Memory B cell (primary cell): ENCODE data around the gene NR4A1.
A peak's percentile ranks its signal among the peaks of the same experiment; 100 is the strongest.

Experiments
- ATAC-seq: fragments of 150-1000 bp; cut with Tn5 transposase; 2 replicates; pipeline ENCODE4 v1.10.0; 2021; ENCODE audit warnings: low read depth, mild to moderate bottlenecking, moderate library complexity
- DNase-seq, 2 donors: peaks; one replicate each; pipeline ENCODE4 v3.0.0; 2022; ENCODE audit warnings: low spot score in 2 of 2
- H3K27ac Mint-ChIP-seq: one replicate; pipeline ENCODE4 v1.8.0; 2022; ENCODE audit warnings: mild to moderate bottlenecking, moderate library complexity, mixed read lengths
- H3K27me3 Mint-ChIP-seq: one replicate; pipeline ENCODE4 v1.8.0; 2022; ENCODE audit warnings: mixed read lengths
- H3K36me3 Mint-ChIP-seq: one replicate; pipeline ENCODE4 v1.8.0; 2022; ENCODE audit warnings: mild to moderate bottlenecking, mixed read lengths
- H3K4me1 Mint-ChIP-seq: one replicate; pipeline ENCODE4 v1.8.0; 2022; ENCODE audit warnings: mixed read lengths
- H3K4me3 Mint-ChIP-seq: one replicate; pipeline ENCODE4 v1.8.0; 2022; ENCODE audit warnings: mild to moderate bottlenecking, moderate library complexity, mixed read lengths
- H3K9me3 Mint-ChIP-seq: one replicate; pipeline ENCODE4 v1.8.0; 2022; ENCODE audit warnings: mixed read lengths

NR4A1 gene

DNA sequence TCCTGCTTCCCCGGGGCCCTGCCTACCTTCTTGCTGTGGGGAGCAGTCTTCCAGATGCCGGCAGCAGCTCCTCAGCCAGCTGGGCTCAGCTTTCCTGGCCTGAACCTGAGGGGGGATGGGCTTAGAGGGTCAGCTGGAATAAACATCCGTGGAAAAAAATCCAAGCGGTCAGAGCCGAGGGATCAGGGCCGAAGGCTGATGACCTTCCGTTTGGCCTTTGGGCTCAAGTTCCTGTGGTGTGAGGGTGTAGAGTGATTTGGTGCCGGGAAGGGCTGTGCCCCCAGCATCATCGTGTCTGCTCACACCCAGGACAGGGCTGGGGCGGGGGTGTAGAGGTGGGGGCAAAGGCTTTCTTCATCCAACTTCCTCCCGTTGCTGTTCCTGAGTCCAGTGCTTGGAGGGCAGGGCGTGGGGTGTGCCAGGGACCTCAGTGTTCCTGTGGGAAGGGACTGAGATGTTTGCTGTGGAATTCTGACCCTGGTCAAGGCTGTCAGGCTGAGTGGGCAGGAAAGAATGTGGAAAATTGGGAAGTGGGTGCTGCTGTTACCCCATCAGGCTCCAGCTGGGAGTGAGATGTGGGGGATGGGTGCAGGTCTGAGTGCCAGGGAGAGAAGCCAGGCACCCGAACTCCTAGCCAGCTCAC lies 30.9 kb downstream of the NR4A1 start:
- no peak for DNase-seq
- Mint-ChIP-seq H3K9me3 (no peaks in the 10 kb centered on the region), H3K4me3 (peak overlapping the region; percentile 76), H3K27ac (peak overlapping the region; percentile 54), H3K27me3 (peaks cover 1% of the 10 kb centered on the region), H3K36me3 (peaks cover 5% of the 10 kb centered on the region), H3K4me1 (peaks cover 16% of the 10 kb centered on the region)
- no peak for ATAC-seq

DNA sequence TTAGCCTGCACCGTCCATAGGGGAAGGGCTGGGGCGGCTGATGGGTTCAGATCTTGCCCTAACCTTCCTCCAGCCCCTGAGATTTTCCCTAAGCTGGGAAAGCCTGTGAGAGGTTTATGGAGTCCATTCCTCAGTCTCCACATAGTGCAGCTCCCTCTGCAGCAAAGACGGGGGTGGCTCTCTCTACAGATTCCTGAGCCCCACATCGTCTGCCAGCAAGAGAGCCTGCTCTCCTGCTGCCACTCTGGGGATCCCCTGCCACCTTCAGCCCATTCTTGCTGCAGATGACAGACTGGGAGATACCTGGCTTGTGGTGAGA lies 31.4 kb downstream of the NR4A1 start:
- no peak overlapping the region for H3K27ac Mint-ChIP-seq
- H3K4me1 Mint-ChIP-seq: peaks cover 16% of the 10 kb centered on the region
- peaks cover 4% of the 10 kb centered on the region for H3K27me3 Mint-ChIP-seq
- ATAC-seq (no peak), DNase-seq (no peak)
- H3K9me3 Mint-ChIP-seq: no peaks in the 10 kb centered on the region
- H3K4me3 Mint-ChIP-seq: no peak overlapping the region
- H3K36me3 Mint-ChIP-seq: peaks cover 3% of the 10 kb centered on the region

- ATAC-seq: peak; percentile 36
- Mint-ChIP-seq H3K9me3 (no peaks in the 10 kb centered on the region), H3K27me3 (peaks cover 7% of the 10 kb centered on the region), H3K27ac (peak overlapping the region; percentile 26), H3K4me1 (peaks cover 20% of the 10 kb centered on the region), H3K4me3 (peak overlapping the region; percentile 49), H3K36me3 (no peaks in the 10 kb centered on the region)
- DNase-seq: peak; percentile 69 to 70
Measured at GRCh38 chr12:52082988-52083637, 31.9 kb downstream of the NR4A1 start.

- H3K27ac Mint-ChIP-seq: peak overlapping the region; percentile 26
- DNase-seq: no peak
- H3K27me3 Mint-ChIP-seq: peaks cover 9% of the 10 kb centered on the region
- H3K4me1 Mint-ChIP-seq: peaks cover 24% of the 10 kb centered on the region
- no peak overlapping the region for H3K4me3 Mint-ChIP-seq
- ATAC-seq: no peak
- no peaks in the 10 kb centered on the region for H3K36me3 Mint-ChIP-seq
- no peaks in the 10 kb centered on the region for H3K9me3 Mint-ChIP-seq
Measured at GRCh38 chr12:52083638-52083996, 32.4 kb downstream of the NR4A1 start.

GRCh38 chr12:52084491-52085231 lies 33.4 kb downstream of the NR4A1 start:
- H3K27ac Mint-ChIP-seq: no peak overlapping the region
- peaks cover 12% of the 10 kb centered on the region for H3K27me3 Mint-ChIP-seq
- no peak for ATAC-seq
- H3K4me1 Mint-ChIP-seq: peaks cover 27% of the 10 kb centered on the region
- H3K36me3 Mint-ChIP-seq: no peaks in the 10 kb centered on the region
- DNase-seq: no peak
- H3K9me3 Mint-ChIP-seq: no peaks in the 10 kb centered on the region
- no peak overlapping the region for H3K4me3 Mint-ChIP-seq

DNA sequence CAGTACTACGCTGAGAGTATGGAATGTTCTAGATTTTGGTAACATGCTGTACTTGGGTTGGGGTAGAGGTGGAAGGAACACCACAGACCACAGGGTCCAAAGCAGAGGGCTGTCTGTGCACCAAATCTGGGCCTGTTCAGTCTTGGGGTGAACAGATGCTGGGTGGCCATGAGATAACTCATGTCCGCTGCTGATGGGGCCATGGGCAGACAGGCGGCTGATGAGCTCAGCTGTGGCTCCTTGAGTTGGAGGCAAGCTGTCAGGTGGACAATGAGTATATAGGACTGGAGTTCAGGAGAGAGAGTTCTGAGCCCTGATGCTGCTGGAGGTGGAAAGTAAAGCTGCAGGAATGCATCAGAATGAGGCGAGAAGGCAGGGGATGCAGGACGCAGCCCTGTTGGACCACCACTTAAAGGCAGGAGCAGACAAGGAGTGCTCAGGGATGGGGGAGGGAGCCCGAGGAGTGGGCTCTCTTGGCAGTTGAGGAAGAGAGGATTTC lies 34.5 kb downstream of the NR4A1 start:
- ATAC-seq: no peak
- Mint-ChIP-seq H3K27ac (no peak overlapping the region), H3K36me3 (no peaks in the 10 kb centered on the region), H3K9me3 (no peaks in the 10 kb centered on the region), H3K27me3 (peaks cover 15% of the 10 kb centered on the region), H3K4me3 (no peak overlapping the region), H3K4me1 (peaks cover 24% of the 10 kb centered on the region)
- DNase-seq: no peak

GRCh38 chr12:52086366-52086765 lies 35.1 kb downstream of the NR4A1 start:
- Mint-ChIP-seq H3K27me3 (peaks cover 18% of the 10 kb centered on the region), H3K4me1 (peaks cover 24% of the 10 kb centered on the region), H3K27ac (no peak overlapping the region), H3K9me3 (no peaks in the 10 kb centered on the region), H3K4me3 (no peak overlapping the region), H3K36me3 (no peaks in the 10 kb centered on the region)
- DNase-seq (no peak), ATAC-seq (no peak)

DNA sequence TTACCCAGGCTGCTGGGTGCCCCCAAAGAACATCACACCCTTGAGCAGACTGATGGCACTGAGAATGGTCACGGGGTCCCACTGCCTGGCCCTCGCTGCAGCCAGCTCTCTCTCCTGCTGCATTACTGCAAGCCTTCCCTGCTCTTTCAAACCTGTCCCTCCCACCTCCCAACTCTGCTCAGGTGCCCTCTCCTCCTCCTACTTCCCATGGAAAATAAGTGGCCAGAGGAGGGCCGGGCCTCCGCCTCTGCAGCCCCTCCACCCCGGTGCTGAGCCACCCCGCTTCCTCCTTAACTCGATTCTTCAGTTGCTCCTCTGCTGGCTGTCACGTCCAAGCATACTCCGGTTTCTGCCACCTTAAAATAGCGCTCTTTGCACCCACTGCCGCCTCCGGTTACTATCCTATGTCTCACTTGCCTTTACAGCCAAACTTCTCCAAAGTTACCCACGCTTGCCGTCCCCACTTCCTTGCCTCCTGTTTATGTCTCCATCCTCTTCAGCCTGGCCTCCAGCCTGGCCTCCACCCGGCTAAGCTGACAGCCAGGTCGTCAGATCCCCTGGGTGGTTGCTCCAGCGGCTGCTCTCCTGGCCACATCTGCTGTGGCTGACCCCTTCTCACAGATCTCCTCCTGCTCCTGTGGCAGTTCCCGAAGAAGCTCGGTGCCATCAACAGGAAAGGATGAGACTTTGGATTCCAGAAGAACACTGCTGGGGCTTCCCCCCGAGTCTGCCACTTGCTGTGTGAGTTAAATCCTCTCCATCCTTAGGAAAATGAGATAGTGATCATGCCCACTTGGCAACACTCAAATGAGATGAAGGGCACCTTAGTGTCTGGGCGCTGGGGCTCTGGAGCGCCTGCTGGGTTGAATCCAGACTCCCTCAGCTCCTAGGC lies 35.9 kb downstream of the NR4A1 start:
- peaks cover 16% of the 10 kb centered on the region for H3K4me1 Mint-ChIP-seq
- no peak overlapping the region for H3K4me3 Mint-ChIP-seq
- H3K27ac Mint-ChIP-seq: no peak overlapping the region
- H3K9me3 Mint-ChIP-seq: no peaks in the 10 kb centered on the region
- peaks cover 21% of the 10 kb centered on the region for H3K27me3 Mint-ChIP-seq
- H3K36me3 Mint-ChIP-seq: no peaks in the 10 kb centered on the region
- DNase-seq (no peak), ATAC-seq (no peak)

DNA sequence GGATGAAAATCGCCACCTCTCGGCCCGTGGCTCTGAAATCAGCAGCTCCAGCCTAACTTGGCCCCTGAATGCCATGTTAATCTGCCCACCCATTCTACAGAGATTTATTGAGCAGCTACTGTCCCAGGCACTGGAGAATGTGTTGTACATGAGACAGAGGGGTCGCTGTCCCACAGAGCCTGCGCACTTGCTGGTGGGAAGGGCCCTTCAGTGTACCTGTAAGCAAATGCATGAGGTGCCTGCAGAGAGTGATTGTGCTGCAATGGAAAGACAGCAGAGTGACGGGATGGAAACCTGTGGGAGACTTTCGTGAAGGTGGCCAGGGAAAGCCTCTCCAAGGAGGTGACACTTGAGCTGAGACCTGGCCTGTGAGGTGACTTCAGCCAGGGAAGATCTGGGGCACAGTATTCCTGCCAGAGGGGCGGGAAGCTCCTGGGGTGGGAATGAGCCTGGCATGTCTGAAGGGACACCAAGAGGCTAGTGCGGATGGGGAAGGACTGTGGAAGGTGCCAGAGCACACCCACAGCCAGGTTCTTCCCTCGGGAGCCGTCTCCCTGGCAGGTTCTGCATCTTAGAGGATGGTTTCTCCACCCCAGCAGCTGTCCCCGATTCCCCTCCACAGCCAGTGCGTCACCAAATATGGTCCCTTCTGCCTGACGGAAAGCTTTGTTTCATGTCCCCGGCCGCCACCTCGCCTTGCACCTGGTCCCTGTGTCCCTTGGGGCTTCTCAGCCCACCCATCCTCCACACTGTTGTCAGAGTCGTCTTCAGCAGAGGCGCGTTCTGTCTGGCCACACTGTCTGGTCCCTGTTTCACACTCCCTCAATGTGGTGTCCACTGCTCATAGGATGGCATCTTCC lies 36.9 kb downstream of the NR4A1 start:
- H3K4me3 Mint-ChIP-seq: no peak overlapping the region

DNA sequence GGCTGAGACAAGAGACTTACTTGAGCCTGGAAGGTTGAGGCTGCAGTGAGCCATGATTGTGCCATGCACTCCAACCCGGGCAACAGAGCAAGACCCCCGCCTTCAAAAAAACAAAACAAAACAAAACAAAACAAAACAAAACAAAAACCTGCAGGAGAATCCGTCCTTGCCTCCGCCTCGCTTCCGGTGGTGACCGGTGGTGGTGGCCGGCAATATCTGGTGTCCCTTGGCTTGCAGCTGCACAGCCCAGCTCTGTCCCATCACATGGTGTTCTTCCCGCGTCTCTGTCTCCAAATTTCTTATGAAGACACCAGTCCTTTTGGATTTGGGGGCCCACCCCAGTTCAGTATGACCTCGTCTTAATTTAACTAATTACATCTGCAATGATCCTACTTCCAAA lies 38.2 kb downstream of the NR4A1 start:
- Mint-ChIP-seq H3K4me3 (no peak overlapping the region), H3K27ac (no peak overlapping the region), H3K4me1 (peaks cover 11% of the 10 kb centered on the region), H3K9me3 (no peaks in the 10 kb centered on the region), H3K36me3 (no peaks in the 10 kb centered on the region), H3K27me3 (peaks cover 22% of the 10 kb centered on the region)
- DNase-seq (no peak), ATAC-seq (no peak)

More for the DNA sequence above, 36.9 kb downstream of the NR4A1 start:
- Mint-ChIP-seq H3K9me3 (no peaks in the 10 kb centered on the region), H3K36me3 (no peaks in the 10 kb centered on the region), H3K4me1 (peaks cover 13% of the 10 kb centered on the region), H3K27me3 (peaks cover 21% of the 10 kb centered on the region), H3K27ac (no peak overlapping the region)
- peak; percentile 97 for ATAC-seq
- DNase-seq: peak; percentile 41 to 44

DNA sequence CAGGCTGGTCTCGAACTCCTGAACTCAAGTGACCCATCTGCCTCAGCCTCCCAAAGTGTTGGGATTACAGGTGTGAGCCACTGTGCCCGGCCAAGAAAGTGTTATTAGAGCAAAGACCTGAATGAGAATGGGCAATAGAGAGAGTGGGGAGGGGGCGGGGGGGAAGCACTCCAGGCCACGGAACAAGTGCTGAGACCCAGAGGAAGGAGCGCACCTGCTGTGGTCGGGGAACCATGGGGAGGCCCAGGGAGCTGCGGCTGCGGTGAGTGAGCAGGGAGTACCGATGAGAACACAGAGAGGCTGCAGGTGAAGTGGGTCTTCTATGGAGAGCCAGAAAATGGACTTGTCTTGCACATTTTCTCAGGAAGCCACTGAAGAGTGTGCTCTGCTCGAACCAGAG lies 39.0 kb downstream of the NR4A1 start:
- H3K4me3 Mint-ChIP-seq: no peak overlapping the region
- no peak for DNase-seq
- peaks cover 11% of the 10 kb centered on the region for H3K4me1 Mint-ChIP-seq
- no peaks in the 10 kb centered on the region for H3K36me3 Mint-ChIP-seq
- H3K27me3 Mint-ChIP-seq: peaks cover 24% of the 10 kb centered on the region
- ATAC-seq: no peak
- no peak overlapping the region for H3K27ac Mint-ChIP-seq
- H3K9me3 Mint-ChIP-seq: no peaks in the 10 kb centered on the region

DNA sequence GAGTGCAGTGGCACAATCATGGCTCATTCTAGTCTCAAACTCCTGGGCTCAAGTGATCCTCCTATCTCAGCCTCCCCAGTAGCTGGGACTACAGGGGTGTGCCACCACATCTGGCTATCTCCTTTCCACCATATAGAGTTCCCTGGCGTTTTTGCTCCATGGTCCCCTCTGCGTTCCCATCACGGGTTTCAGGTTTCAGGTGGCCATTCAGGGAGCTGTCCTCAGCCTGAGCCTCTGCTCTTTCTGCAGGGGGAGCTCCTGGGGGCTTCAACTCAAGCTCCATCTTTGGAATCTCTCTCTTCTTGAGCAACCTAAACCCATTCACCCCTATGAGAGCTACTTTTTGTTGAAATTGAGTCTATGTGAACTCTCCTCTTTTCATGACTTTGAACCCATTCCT lies 39.8 kb downstream of the NR4A1 start:
- peaks cover 28% of the 10 kb centered on the region for H3K27me3 Mint-ChIP-seq
- H3K4me1 Mint-ChIP-seq: peaks cover 11% of the 10 kb centered on the region
- H3K36me3 Mint-ChIP-seq: no peaks in the 10 kb centered on the region
- H3K9me3 Mint-ChIP-seq: no peaks in the 10 kb centered on the region
- ATAC-seq (no peak), DNase-seq (no peak)
- H3K27ac Mint-ChIP-seq: no peak overlapping the region
- H3K4me3 Mint-ChIP-seq: no peak overlapping the region

GRCh38 chr12:52091869-52092268 lies 40.6 kb downstream of the NR4A1 start:
- peaks cover 28% of the 10 kb centered on the region for H3K27me3 Mint-ChIP-seq
- no peak overlapping the region for H3K27ac Mint-ChIP-seq
- H3K9me3 Mint-ChIP-seq: no peaks in the 10 kb centered on the region
- H3K4me3 Mint-ChIP-seq: no peak overlapping the region
- H3K4me1 Mint-ChIP-seq: peaks cover 11% of the 10 kb centered on the region
- ATAC-seq (no peak), DNase-seq (no peak)
- no peaks in the 10 kb centered on the region for H3K36me3 Mint-ChIP-seq
